ENCODE results near the gene HMCN1.

HMCN1 gene

GRCh38 chr1:186076006-186076405, 341.8 kb downstream of the HMCN1 start:
- TF ChIP-seq CTCF (IDR thresholded peaks at IDR 0.05) (no peak), ZFX (IDR thresholded peaks at IDR 0.05; ENCODE audit: borderline replicate concordance) (no peak)
- H3K27ac ChIP-seq, result no peak overlapping the region

GRCh38 chr1:186078245-186078644, 344.1 kb downstream of the HMCN1 start:
- no peak overlapping the region for H3K27ac ChIP-seq
- no peak for TF ChIP-seq CTCF (IDR thresholded peaks at IDR 0.05)
- no peak for TF ChIP-seq ZFX (IDR thresholded peaks at IDR 0.05; ENCODE audit: borderline replicate concordance)

- no peak overlapping the region for H3K27ac ChIP-seq
These were observed 345.0 kb downstream of the HMCN1 start for GRCh38 chr1:186079084-186079684.

GRCh38 chr1:186082235-186082937, 348.2 kb downstream of the HMCN1 start:
- TF ChIP-seq CTCF (IDR thresholded peaks at IDR 0.05) (no peak), ZFX (IDR thresholded peaks at IDR 0.05; ENCODE audit: borderline replicate concordance) (no peak)
- 0 out of 2 replicates have a peak overlapping the region, but pooled peaks have one; percentile 6 for H3K27ac ChIP-seq

More at GRCh38 chr1:186079084-186079684, 345.0 kb downstream of the HMCN1 start:
- TF ChIP-seq ZFX (IDR thresholded peaks at IDR 0.05; ENCODE audit: borderline replicate concordance) (no peak), CTCF (IDR thresholded peaks at IDR 0.05) (no peak)

GRCh38 chr1:186086583-186086982, 352.4 kb downstream of the HMCN1 start:
- TF ChIP-seq ZFX (IDR thresholded peaks at IDR 0.05; ENCODE audit: borderline replicate concordance) (no peak), CTCF (IDR thresholded peaks at IDR 0.05) (no peak)
- H3K27ac ChIP-seq, result no peak overlapping the region

- no peak overlapping the region for H3K27ac ChIP-seq
- TF ChIP-seq ZFX (IDR thresholded peaks at IDR 0.05; ENCODE audit: borderline replicate concordance) (no peak), CTCF (IDR thresholded peaks at IDR 0.05) (no peak)
These were observed 355.7 kb downstream of the HMCN1 start for GRCh38 chr1:186089940-186090339.

- TF ChIP-seq ZFX (IDR thresholded peaks at IDR 0.05; ENCODE audit: borderline replicate concordance) (no peak), CTCF (IDR thresholded peaks at IDR 0.05) (no peak)
- no peak overlapping the region for H3K27ac ChIP-seq
These were observed 357.1 kb downstream of the HMCN1 start for GRCh38 chr1:186091222-186091720.

All from 22Rv1 (cell line).